Activated CD4-positive, CD25-positive, alpha-beta regulatory T cell (primary cell): ENCODE data around the gene AGAP1.

ENCODE experiments used
- DNase-seq, 4 experiments: peaks; one replicate each; lab custom pipeline; 2025; lab: John Stamatoyannopoulos, UW

Gene AGAP1

GRCh38 chr2:235848055-235848454 lies 354.2 kb downstream of the AGAP1 start:
- DNase-seq: no peak

GRCh38 chr2:235848946-235849345 lies 355.1 kb downstream of the AGAP1 start:
- DNase-seq: no peak

GRCh38 chr2:235849489-235849888 lies 355.6 kb downstream of the AGAP1 start:
- no peak for DNase-seq

- DNase-seq: no peak
Measured at GRCh38 chr2:235850289-235850688, 356.4 kb downstream of the AGAP1 start.

- no peak for DNase-seq
Measured at GRCh38 chr2:235850771-235851551, 357.1 kb downstream of the AGAP1 start.

- DNase-seq: no peak
Measured at GRCh38 chr2:235851828-235852525, 358.1 kb downstream of the AGAP1 start.

GRCh38 chr2:235852526-235852920 lies 358.7 kb downstream of the AGAP1 start:
- DNase-seq: no peak

GRCh38 chr2:235854276-235854675 lies 360.4 kb downstream of the AGAP1 start:
- no peak for DNase-seq

GRCh38 chr2:235855011-235855410 lies 361.2 kb downstream of the AGAP1 start:
- no peak for DNase-seq

- DNase-seq: no peak
Measured at GRCh38 chr2:235856151-235856854, 362.5 kb downstream of the AGAP1 start.

GRCh38 chr2:235857598-235857997 lies 363.8 kb downstream of the AGAP1 start:
- no peak for DNase-seq

GRCh38 chr2:235858881-235859280 lies 365.0 kb downstream of the AGAP1 start:
- DNase-seq: no peak

GRCh38 chr2:235859651-235860050 lies 365.8 kb downstream of the AGAP1 start:
- no peak for DNase-seq

- DNase-seq: no peak
Measured at GRCh38 chr2:235860111-235860510, 366.3 kb downstream of the AGAP1 start.

- DNase-seq: no peak
Measured at GRCh38 chr2:235860871-235861270, 367.0 kb downstream of the AGAP1 start.

GRCh38 chr2:235861383-235861782 lies 367.5 kb downstream of the AGAP1 start:
- DNase-seq: no peak

GRCh38 chr2:235863414-235863813 lies 369.6 kb downstream of the AGAP1 start:
- no peak for DNase-seq

GRCh38 chr2:235864302-235864701 lies 370.5 kb downstream of the AGAP1 start:
- DNase-seq: no peak

GRCh38 chr2:235864733-235865515 lies 371.1 kb downstream of the AGAP1 start:
- no peak for DNase-seq

GRCh38 chr2:235866373-235866772 lies 372.5 kb downstream of the AGAP1 start:
- no peak for DNase-seq

- no peak for DNase-seq
Measured at GRCh38 chr2:235868224-235868623, 374.4 kb downstream of the AGAP1 start.

- no peak for DNase-seq
Measured at GRCh38 chr2:235868645-235869044, 374.8 kb downstream of the AGAP1 start.
